ENCODE data around the gene ESYT1.

DNA sequence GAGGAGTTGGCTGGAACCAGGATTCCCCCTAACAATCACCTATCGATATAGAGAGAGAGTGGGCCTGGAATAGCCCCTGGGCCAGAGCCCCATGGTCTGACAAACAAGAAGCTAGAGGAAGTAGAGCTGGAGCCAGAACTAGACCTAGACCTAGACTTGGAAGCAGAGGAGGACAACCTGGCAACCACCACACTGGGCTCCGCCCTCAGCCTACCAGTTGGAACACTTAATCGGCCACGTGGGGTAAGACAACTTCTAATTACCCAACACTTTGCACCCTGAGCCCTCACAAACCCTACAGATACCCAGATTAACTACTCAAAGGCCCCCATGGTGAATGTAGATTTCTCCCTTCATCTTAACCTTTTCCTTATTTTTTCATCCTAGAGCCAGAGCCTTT lies 28.3 kb upstream of the ESYT1 start:
- no peak for TF ChIP-seq EP300 (IDR thresholded peaks at IDR 0.05)
- TF ChIP-seq, protein P1, sequence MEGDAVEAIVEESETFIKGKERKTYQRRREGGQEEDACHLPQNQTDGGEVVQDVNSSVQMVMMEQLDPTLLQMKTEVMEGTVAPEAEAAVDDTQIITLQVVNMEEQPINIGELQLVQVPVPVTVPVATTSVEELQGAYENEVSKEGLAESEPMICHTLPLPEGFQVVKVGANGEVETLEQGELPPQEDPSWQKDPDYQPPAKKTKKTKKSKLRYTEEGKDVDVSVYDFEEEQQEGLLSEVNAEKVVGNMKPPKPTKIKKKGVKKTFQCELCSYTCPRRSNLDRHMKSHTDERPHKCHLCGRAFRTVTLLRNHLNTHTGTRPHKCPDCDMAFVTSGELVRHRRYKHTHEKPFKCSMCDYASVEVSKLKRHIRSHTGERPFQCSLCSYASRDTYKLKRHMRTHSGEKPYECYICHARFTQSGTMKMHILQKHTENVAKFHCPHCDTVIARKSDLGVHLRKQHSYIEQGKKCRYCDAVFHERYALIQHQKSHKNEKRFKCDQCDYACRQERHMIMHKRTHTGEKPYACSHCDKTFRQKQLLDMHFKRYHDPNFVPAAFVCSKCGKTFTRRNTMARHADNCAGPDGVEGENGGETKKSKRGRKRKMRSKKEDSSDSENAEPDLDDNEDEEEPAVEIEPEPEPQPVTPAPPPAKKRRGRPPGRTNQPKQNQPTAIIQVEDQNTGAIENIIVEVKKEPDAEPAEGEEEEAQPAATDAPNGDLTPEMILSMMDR (IDR thresholded peaks at IDR 0.05): no peak
- TF ChIP-seq POLR2AphosphoS5 (IDR thresholded peaks at IDR 0.05): no peak
